ENCODE measurements around the gene DOK3. TPM values are rescaled to one million over a fixed set of nuclear protein-coding genes. Genes with fewer than 3 reads are reported as not detected.

The DOK3 gene
- polyA plus RNA-seq, 1 donor from 2014 or later: 5.5 TPM

DNA sequence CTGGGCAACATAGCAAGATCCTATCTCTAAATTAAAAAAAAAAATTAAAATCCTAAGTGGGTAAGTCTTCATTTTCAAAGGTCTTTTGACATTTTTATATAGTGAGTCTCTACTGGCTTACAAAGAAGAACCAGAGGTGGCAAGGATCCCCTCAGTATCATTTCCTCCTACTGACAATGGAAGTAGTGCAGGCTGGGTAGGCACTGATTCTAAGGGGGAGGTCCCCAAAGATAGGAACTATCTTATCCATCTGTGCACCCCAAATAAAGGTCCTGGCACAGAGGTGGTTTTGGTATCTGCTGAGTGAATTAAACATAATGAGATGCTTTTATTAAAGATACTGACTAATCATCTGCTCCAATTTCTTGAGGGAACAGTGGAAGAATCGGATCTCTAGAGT lies 40.5 kb upstream of the DOK3 start:
- Histone ChIP-seq H3K36me3 (ENCODE audit: insufficient read depth, low read length) (peaks cover 5% of the 10 kb centered on the region), H3F3A (ENCODE audit: insufficient read depth, low read length, poor library complexity, severe bottlenecking) (no peaks in the 10 kb centered on the region), H3K9me2 (ENCODE audit: insufficient read depth, low read length) (no peaks in the 10 kb centered on the region), H3K27ac (ENCODE audit: low read length) (no peak overlapping the region), H3K4me3 (ENCODE audit: low read length) (no peak overlapping the region), H3K79me2 (replicated peaks; ENCODE audit: insufficient read depth, low read length) (peaks cover 62% of the 10 kb centered on the region), H3K9me3 (ENCODE audit: low read length) (no peaks in the 10 kb centered on the region), H3K4me2 (ENCODE audit: low read length) (no peak overlapping the region), H2AFZ (ENCODE audit: low read depth, low read length) (no peak overlapping the region), H3K9ac (ENCODE audit: low read length) (no peak overlapping the region), H4K20me1 (ENCODE audit: insufficient read depth) (peaks cover 14% of the 10 kb centered on the region), H3K27me3 (ENCODE audit: insufficient read depth, low read depth, low read length) (no peaks in the 10 kb centered on the region)
- TF ChIP-seq, protein P1, sequence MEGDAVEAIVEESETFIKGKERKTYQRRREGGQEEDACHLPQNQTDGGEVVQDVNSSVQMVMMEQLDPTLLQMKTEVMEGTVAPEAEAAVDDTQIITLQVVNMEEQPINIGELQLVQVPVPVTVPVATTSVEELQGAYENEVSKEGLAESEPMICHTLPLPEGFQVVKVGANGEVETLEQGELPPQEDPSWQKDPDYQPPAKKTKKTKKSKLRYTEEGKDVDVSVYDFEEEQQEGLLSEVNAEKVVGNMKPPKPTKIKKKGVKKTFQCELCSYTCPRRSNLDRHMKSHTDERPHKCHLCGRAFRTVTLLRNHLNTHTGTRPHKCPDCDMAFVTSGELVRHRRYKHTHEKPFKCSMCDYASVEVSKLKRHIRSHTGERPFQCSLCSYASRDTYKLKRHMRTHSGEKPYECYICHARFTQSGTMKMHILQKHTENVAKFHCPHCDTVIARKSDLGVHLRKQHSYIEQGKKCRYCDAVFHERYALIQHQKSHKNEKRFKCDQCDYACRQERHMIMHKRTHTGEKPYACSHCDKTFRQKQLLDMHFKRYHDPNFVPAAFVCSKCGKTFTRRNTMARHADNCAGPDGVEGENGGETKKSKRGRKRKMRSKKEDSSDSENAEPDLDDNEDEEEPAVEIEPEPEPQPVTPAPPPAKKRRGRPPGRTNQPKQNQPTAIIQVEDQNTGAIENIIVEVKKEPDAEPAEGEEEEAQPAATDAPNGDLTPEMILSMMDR (IDR thresholded peaks at IDR 0.05; ENCODE audit: poor library complexity, severe bottlenecking): no peak
- TF ChIP-seq EZH2 (IDR thresholded peaks at IDR 0.05; ENCODE audit: borderline replicate concordance, insufficient read depth, low read length, poor library complexity, severe bottlenecking) (no peak), RAD21 (conservative IDR thresholded peaks at IDR 0.05) (no peak), POLR2AphosphoS5 (IDR thresholded peaks at IDR 0.05) (no peak), MXI1 (conservative IDR thresholded peaks at IDR 0.05; ENCODE audit: poor library complexity, severe bottlenecking) (no peak), SMC3 (conservative IDR thresholded peaks at IDR 0.05; ENCODE audit: poor library complexity) (no peak), TAF1 (IDR thresholded peaks at IDR 0.05; ENCODE audit: low read depth) (no peak), REST (IDR thresholded peaks at IDR 0.05; ENCODE audit: borderline replicate concordance) (no peak), EP300 (conservative IDR thresholded peaks at IDR 0.05; ENCODE audit: poor library complexity, severe bottlenecking) (no peak)

DNA sequence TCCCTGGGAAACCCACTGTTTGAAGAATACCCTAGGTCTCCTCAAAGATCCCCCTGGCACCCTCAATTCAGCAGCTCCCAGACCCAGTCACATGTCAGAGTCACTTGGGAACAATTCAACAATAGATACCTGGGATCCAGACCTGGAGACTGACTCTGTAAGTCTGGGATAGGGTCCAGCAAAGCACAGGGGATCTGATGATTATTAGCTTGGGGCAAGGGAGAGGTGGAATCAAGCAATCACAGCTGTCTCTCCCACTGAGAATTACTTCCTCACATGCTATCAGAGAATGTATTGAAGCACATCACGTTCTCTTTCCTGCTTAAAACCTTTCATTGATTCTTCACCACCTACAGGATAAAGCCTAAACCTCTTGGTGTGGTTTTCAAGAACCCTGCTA lies 38.9 kb upstream of the DOK3 start:
- peaks cover 14% of the 10 kb centered on the region for H4K20me1 ChIP-seq (ENCODE audit: insufficient read depth)
- H3K4me2 ChIP-seq (ENCODE audit: low read length): no peak overlapping the region
- peaks cover 5% of the 10 kb centered on the region for H3K36me3 ChIP-seq (ENCODE audit: insufficient read depth, low read length)
- H3K27ac ChIP-seq (ENCODE audit: low read length): no peak overlapping the region
- H2AFZ ChIP-seq (ENCODE audit: low read depth, low read length): no peak overlapping the region
- peaks cover 62% of the 10 kb centered on the region for H3K79me2 ChIP-seq (replicated peaks; ENCODE audit: insufficient read depth, low read length)
- no peaks in the 10 kb centered on the region for H3K9me3 ChIP-seq (ENCODE audit: low read length)
- H3K9me2 ChIP-seq (ENCODE audit: insufficient read depth, low read length): no peaks in the 10 kb centered on the region
- H3K27me3 ChIP-seq (ENCODE audit: insufficient read depth, low read depth, low read length): no peaks in the 10 kb centered on the region
- TF ChIP-seq RAD21 (conservative IDR thresholded peaks at IDR 0.05): no peak
- H3K9ac ChIP-seq (ENCODE audit: low read length): no peak overlapping the region
- H3F3A ChIP-seq (ENCODE audit: insufficient read depth, low read length, poor library complexity, severe bottlenecking): no peaks in the 10 kb centered on the region
- no peak overlapping the region for H3K4me3 ChIP-seq (ENCODE audit: low read length)

DNA sequence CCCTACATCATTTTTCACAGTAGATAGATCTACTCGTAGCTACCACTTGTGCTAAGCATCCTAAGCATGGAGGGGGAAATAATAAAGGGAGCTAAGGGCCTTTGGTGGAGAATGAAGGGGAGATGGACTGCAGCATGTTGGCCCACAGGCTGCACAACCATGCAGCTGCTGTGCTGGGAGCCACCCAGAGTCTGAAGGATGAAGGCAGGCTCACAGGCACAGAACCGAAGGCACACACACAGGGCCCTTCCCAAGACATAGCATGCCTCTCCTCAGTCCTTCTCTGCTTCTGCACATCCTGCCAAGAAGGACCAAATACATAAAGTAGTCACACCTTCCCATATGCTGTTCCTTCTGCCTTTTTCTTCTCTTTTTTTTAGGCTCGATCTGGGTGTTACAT lies 38.1 kb upstream of the DOK3 start:
- Histone ChIP-seq H2AFZ (ENCODE audit: low read depth, low read length) (no peak overlapping the region), H3K27me3 (ENCODE audit: insufficient read depth, low read depth, low read length) (no peaks in the 10 kb centered on the region), H3K36me3 (ENCODE audit: insufficient read depth, low read length) (peaks cover 8% of the 10 kb centered on the region), H3K4me3 (ENCODE audit: low read length) (no peak overlapping the region), H3K9me2 (ENCODE audit: insufficient read depth, low read length) (no peaks in the 10 kb centered on the region), H3K79me2 (replicated peaks; ENCODE audit: insufficient read depth, low read length) (peaks cover 54% of the 10 kb centered on the region), H3K27ac (ENCODE audit: low read length) (no peak overlapping the region), H3K4me2 (ENCODE audit: low read length) (no peak overlapping the region), H3F3A (ENCODE audit: insufficient read depth, low read length, poor library complexity, severe bottlenecking) (no peaks in the 10 kb centered on the region), H3K9me3 (ENCODE audit: low read length) (no peaks in the 10 kb centered on the region), H4K20me1 (ENCODE audit: insufficient read depth) (peaks cover 7% of the 10 kb centered on the region), H3K9ac (ENCODE audit: low read length) (no peak overlapping the region)
- TF ChIP-seq POLR2AphosphoS5 (IDR thresholded peaks at IDR 0.05): no peak
- no peak for TF ChIP-seq TAF1 (IDR thresholded peaks at IDR 0.05; ENCODE audit: low read depth)
- no peak for TF ChIP-seq REST (IDR thresholded peaks at IDR 0.05; ENCODE audit: borderline replicate concordance)
- TF ChIP-seq MXI1 (conservative IDR thresholded peaks at IDR 0.05; ENCODE audit: poor library complexity, severe bottlenecking): no peak
- no peak for TF ChIP-seq EZH2 (IDR thresholded peaks at IDR 0.05; ENCODE audit: borderline replicate concordance, insufficient read depth, low read length, poor library complexity, severe bottlenecking)
- no peak for TF ChIP-seq SMC3 (conservative IDR thresholded peaks at IDR 0.05; ENCODE audit: poor library complexity)
- no peak for TF ChIP-seq EP300 (conservative IDR thresholded peaks at IDR 0.05; ENCODE audit: poor library complexity, severe bottlenecking)
- no peak for TF ChIP-seq RAD21 (conservative IDR thresholded peaks at IDR 0.05)

Measured in neural cell (in vitro differentiated cells).